Caco-2 (cell line): Measurements from ENCODE around the gene FRK. TPM values are rescaled to one million over a fixed set of nuclear protein-coding genes. Genes with fewer than 3 reads are reported as not detected.

Source experiments
- BruUV-seq: library from RNA; stranded (reverse); fragments of 400-500 nt; replicated peaks from 2 replicates; lab custom pipeline; 2021; lab: Mats Ljungman, UMichigan
- CTCF ChIA-PET: fragments of 300-600 bp; sonication (Branson Sonifier 250); formaldehyde crosslinking; loops from one replicate; lab custom pipeline; 2022; ENCODE audit warnings: antibody characterized with exemption; lab: Charles Lee
- POLR2A ChIA-PET: fragments of 300-600 bp; sonication (Branson Sonifier 250); formaldehyde crosslinking; loops from one replicate; lab custom pipeline; 2022; ENCODE audit warnings: antibody characterized with exemption; lab: Charles Lee
- DNase-seq, 2 experiments: peaks; one replicate each; pipeline versions ENCODE4 v3.0.0 to v3.0.0-alpha.2; 2020 to 2022
- H3K27me3 ChIP-seq: replicated peaks from 2 replicates; pipeline ENCODE4 v1.6.0; 2011; ENCODE audit warnings: low read length; ENCODE audit not compliant: control insufficient read depth, insufficient read depth
- H3K36me3 ChIP-seq: 2 replicates; pipeline ENCODE4 v1.5.1; 2011; ENCODE audit warnings: low read length; ENCODE audit not compliant: control insufficient read depth, insufficient read depth
- H3K4me1 ChIP-seq: fragments of 250-450 bp; sonication (Bioruptor Pico); 2 replicates; pipeline ENCODE4 v1.5.1; 2020; ENCODE audit warnings: mild to moderate bottlenecking
- H3K4me3 ChIP-seq: 2 replicates; pipeline ENCODE4 v1.5.1; 2011; ENCODE audit warnings: low read depth, mild to moderate bottlenecking, control low read depth, low read length
- H3K9me3 ChIP-seq: fragments of 250-450 bp; sonication (Bioruptor Pico); 2 replicates; pipeline ENCODE4 v1.5.1; 2020; ENCODE audit warnings: mild to moderate bottlenecking, moderate library complexity
- H3K27ac Mint-ChIP-seq: one replicate; pipeline ENCODE4 v1.8.0; 2022; ENCODE audit warnings: mixed read lengths; ENCODE audit not compliant: unreplicated experiment
- H3K27me3 Mint-ChIP-seq: one replicate; pipeline ENCODE4 v1.8.0; 2022; ENCODE audit warnings: mixed read lengths; ENCODE audit not compliant: insufficient read depth, unreplicated experiment
- H3K36me3 Mint-ChIP-seq: one replicate; pipeline ENCODE4 v1.8.0; 2022; ENCODE audit warnings: mild to moderate bottlenecking, mixed read lengths; ENCODE audit not compliant: insufficient read depth, unreplicated experiment
- H3K4me1 Mint-ChIP-seq: one replicate; pipeline ENCODE4 v1.8.0; 2022; ENCODE audit warnings: low read depth, mixed read lengths; ENCODE audit not compliant: unreplicated experiment
- H3K4me3 Mint-ChIP-seq: one replicate; pipeline ENCODE4 v1.8.0; 2022; ENCODE audit warnings: mild to moderate bottlenecking, moderate library complexity, mixed read lengths; ENCODE audit not compliant: unreplicated experiment
- H3K9me3 Mint-ChIP-seq: one replicate; pipeline ENCODE4 v1.8.0; 2022; ENCODE audit warnings: mixed read lengths; ENCODE audit not compliant: unreplicated experiment
- CTCF ChIP-seq, 2 experiments: fragments of 200-600 bp in 1 of 2; IDR thresholded peaks; 1 replicate in 1 of 2; 2 replicates in 1 of 2; pipeline versions ENCODE4 v1.5.1 to v1.8.0; 2011 to 2022; ENCODE audit warnings: antibody characterized with exemption in 1 of 2, control low read depth in 1 of 2, inconsistent platforms in 1 of 2, low read depth in 1 of 2, low read length in 1 of 2, mild to moderate bottlenecking in 1 of 2, moderate library complexity in 1 of 2; ENCODE audit not compliant: insufficient read depth in 1 of 2, severe bottlenecking in 1 of 2, unreplicated experiment in 1 of 2
- intact Hi-C: fragments of 100-400 bp; cut with micrococcal nuclease; formaldehyde crosslinking; loops from one replicate; pipeline ENCODE4 v1.10.0; 2022; ENCODE audit not compliant: unreplicated experiment
- total RNA-seq: library from RNA; stranded (reverse); gene quantifications from 2 replicates; pipeline ENCODE4 v1.2.3, GENCODE V29; 2022

FRK gene
- total RNA-seq, 1 experiment from 2014 or later: 7.3 TPM

GRCh38 chr6:116028233-116028632 is 32.5 kb downstream of the FRK start:
- no peaks in the 10 kb centered on the region for H3K27me3 ChIP-seq
- H3K36me3 ChIP-seq: no peaks in the 10 kb centered on the region
- Mint-ChIP-seq H3K9me3 (no peaks in the 10 kb centered on the region), H3K4me1 (peaks cover 6% of the 10 kb centered on the region), H3K27me3 (no peaks in the 10 kb centered on the region), H3K27ac (no peak overlapping the region), H3K4me3 (no peak overlapping the region), H3K36me3 (no peaks in the 10 kb centered on the region)
- BruUV-seq: no TSS peak
- H3K4me1 ChIP-seq: peaks cover 6% of the 10 kb centered on the region
- CTCF ChIA-PET: no interaction called here
- no peak overlapping the region for H3K4me3 ChIP-seq
- no peak for TF ChIP-seq CTCF (IDR thresholded peaks at IDR 0.05; ENCODE audit: insufficient read depth in 1 of 2, low read depth in 1 of 2, low read length in 1 of 2, severe bottlenecking in 1 of 2, unreplicated experiment in 1 of 2)
- POLR2A ChIA-PET: no interaction called here
- no peak for DNase-seq
- intact Hi-C loops: no loop called here
- no peaks in the 10 kb centered on the region for H3K9me3 ChIP-seq

- ChIA-PET POLR2A (no interaction called here), CTCF (no interaction called here)
- Mint-ChIP-seq H3K27me3 (no peaks in the 10 kb centered on the region), H3K36me3 (no peaks in the 10 kb centered on the region), H3K27ac (no peak overlapping the region), H3K9me3 (no peaks in the 10 kb centered on the region), H3K4me3 (no peak overlapping the region), H3K4me1 (peaks cover 6% of the 10 kb centered on the region)
- no peak for TF ChIP-seq CTCF (IDR thresholded peaks at IDR 0.05; ENCODE audit: insufficient read depth in 1 of 2, low read depth in 1 of 2, low read length in 1 of 2, severe bottlenecking in 1 of 2, unreplicated experiment in 1 of 2)
- BruUV-seq: no TSS peak
- no peaks in the 10 kb centered on the region for H3K36me3 ChIP-seq
- H3K27me3 ChIP-seq: no peaks in the 10 kb centered on the region
- intact Hi-C loops: no loop called here
- peaks cover 6% of the 10 kb centered on the region for H3K4me1 ChIP-seq
- no peaks in the 10 kb centered on the region for H3K9me3 ChIP-seq
- DNase-seq: no peak
- H3K4me3 ChIP-seq: no peak overlapping the region
Observed at GRCh38 chr6:116027801-116028200, 32.9 kb downstream of the FRK start.

- Histone ChIP-seq H3K27me3 (no peaks in the 10 kb centered on the region), H3K9me3 (no peaks in the 10 kb centered on the region), H3K4me3 (no peak overlapping the region), H3K4me1 (peaks cover under 1% of the 10 kb centered on the region; the same call in 1 of the 2 replicates), H3K36me3 (no peaks in the 10 kb centered on the region)
- no peak overlapping the region for H3K4me3 Mint-ChIP-seq
- ChIA-PET CTCF (no interaction called here), POLR2A (no interaction called here)
- no TSS peak for BruUV-seq
- TF ChIP-seq CTCF (IDR thresholded peaks at IDR 0.05; ENCODE audit: insufficient read depth in 1 of 2, low read depth in 1 of 2, low read length in 1 of 2, severe bottlenecking in 1 of 2, unreplicated experiment in 1 of 2): no peak
- intact Hi-C loops: no loop called here
- no peak for DNase-seq
- H3K27ac Mint-ChIP-seq: no peak overlapping the region
- H3K27me3 Mint-ChIP-seq: no peaks in the 10 kb centered on the region
- peaks cover under 1% of the 10 kb centered on the region for H3K4me1 Mint-ChIP-seq
- H3K36me3 Mint-ChIP-seq: no peaks in the 10 kb centered on the region
- H3K9me3 Mint-ChIP-seq: no peaks in the 10 kb centered on the region
Observed at GRCh38 chr6:116025405-116025804, 35.3 kb downstream of the FRK start.
